ENCODE results near the gene REXO5.

Gene REXO5

DNA sequence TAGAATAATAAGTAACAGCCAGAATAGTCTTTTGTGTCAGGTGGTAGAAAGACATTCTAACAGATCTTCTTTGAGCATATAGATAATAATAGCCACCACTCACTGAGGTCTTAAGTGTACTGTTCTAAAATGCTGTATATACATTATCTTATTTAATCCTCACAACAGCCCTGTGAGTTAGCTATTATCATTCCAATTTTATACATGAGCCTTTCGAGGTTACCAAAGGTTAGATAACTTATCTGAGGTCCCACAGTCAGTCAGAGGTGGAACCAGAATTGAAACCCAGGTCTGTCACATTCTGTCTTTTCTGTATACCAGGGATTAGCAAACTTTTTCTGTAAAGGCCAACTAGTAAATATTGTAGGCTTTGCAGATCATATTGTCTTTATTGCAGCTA lies 23.2 kb downstream of the REXO5 start:
- peaks cover 0 to 15% of the 10 kb centered on the region in 2 donors for H3K36me3 ChIP-seq (ENCODE audit: control insufficient read depth in 1 of 2, insufficient read depth in 2 of 2, low read length in 2 of 2)
- H3K9me3 ChIP-seq (ENCODE audit: control insufficient read depth in 1 of 2, low read length in 2 of 2), result no peaks in the 10 kb centered on the region
- H3K4me3 ChIP-seq (ENCODE audit: low read depth in 1 of 2, low read length in 2 of 2), result no peak overlapping the region
- no peaks in the 10 kb centered on the region for H3K4me1 ChIP-seq (ENCODE audit: control insufficient read depth in 1 of 2, insufficient read depth in 2 of 2, low read length in 2 of 2)
- no peak overlapping the region for H3K27ac ChIP-seq (ENCODE audit: low read length)
- H3K27me3 ChIP-seq (ENCODE audit: low read depth, low read length), result no peaks in the 10 kb centered on the region

- peaks cover 0 to 19% of the 10 kb centered on the region in 2 donors for H3K36me3 ChIP-seq (ENCODE audit: control insufficient read depth in 1 of 2, insufficient read depth in 2 of 2, low read length in 2 of 2)
- no peaks in the 10 kb centered on the region for H3K4me1 ChIP-seq (ENCODE audit: control insufficient read depth in 1 of 2, insufficient read depth in 2 of 2, low read length in 2 of 2)
- no peak overlapping the region for H3K4me3 ChIP-seq (ENCODE audit: low read depth in 1 of 2, low read length in 2 of 2)
- H3K27me3 ChIP-seq (ENCODE audit: low read depth, low read length), result no peaks in the 10 kb centered on the region
- no peaks in the 10 kb centered on the region for H3K9me3 ChIP-seq (ENCODE audit: control insufficient read depth in 1 of 2, low read length in 2 of 2)
- no peak overlapping the region for H3K27ac ChIP-seq (ENCODE audit: low read length)
Observed at GRCh38 chr16:20830372-20830771, 24.0 kb downstream of the REXO5 start.

DNA sequence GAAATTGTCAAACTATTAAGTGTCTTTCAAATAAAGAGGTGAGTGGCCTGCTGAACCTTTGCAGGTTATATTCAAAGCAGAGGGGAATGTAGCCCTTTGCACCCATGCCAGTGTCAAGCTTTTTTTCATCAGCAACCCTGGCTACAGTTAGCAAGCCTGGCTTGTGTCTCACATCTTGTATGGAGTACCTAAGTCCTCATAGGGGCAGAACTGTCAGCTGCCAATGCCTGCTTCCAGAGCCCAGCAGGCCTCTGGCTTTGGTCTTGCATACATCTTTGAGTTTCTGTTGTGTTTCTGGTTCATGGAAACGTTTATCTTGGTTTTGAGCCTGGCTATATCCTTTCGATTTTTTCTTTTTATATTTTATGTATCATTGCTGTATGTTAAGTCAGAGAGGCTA lies 26.8 kb downstream of the REXO5 start:
- Histone ChIP-seq H3K4me1 (ENCODE audit: control insufficient read depth in 1 of 2, insufficient read depth in 2 of 2, low read length in 2 of 2) (no peaks in the 10 kb centered on the region), H3K36me3 (ENCODE audit: control insufficient read depth in 1 of 2, insufficient read depth in 2 of 2, low read length in 2 of 2) (peaks cover 0 to 7% of the 10 kb centered on the region in 2 donors), H3K27ac (ENCODE audit: low read length) (no peak overlapping the region), H3K27me3 (ENCODE audit: low read depth, low read length) (no peaks in the 10 kb centered on the region), H3K9me3 (ENCODE audit: control insufficient read depth in 1 of 2, low read length in 2 of 2) (peaks cover 3 to 5% of the 10 kb centered on the region in 2 donors), H3K4me3 (ENCODE audit: low read depth in 1 of 2, low read length in 2 of 2) (no peak overlapping the region)

DNA sequence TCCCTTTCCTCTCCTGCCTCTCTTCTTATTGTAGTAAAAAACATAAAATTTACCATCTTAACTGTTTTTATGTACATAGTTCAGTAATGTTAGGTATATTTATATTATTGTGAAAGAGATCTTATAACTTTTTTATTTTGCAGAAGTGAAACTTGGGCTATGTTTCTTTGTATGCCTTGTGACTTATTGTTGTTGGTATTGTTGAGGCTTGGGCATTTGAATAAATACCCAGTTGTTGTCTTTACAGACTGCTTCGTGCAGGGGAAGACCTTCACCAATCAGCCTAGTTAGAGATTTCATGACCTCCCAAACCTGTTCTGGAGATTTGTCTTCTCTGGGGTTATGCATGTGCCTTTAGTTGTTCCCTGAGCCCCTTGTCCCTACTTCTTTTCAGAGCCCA lies 31.9 kb downstream of the REXO5 start:
- Histone ChIP-seq H3K9me3 (ENCODE audit: control insufficient read depth in 1 of 2, low read length in 2 of 2) (peaks cover 3 to 5% of the 10 kb centered on the region in 2 donors), H3K27me3 (ENCODE audit: low read depth, low read length) (no peaks in the 10 kb centered on the region), H3K27ac (ENCODE audit: low read length) (no peak overlapping the region), H3K4me3 (ENCODE audit: low read depth in 1 of 2, low read length in 2 of 2) (no peak overlapping the region), H3K4me1 (ENCODE audit: control insufficient read depth in 1 of 2, insufficient read depth in 2 of 2, low read length in 2 of 2) (no peaks in the 10 kb centered on the region), H3K36me3 (ENCODE audit: control insufficient read depth in 1 of 2, insufficient read depth in 2 of 2, low read length in 2 of 2) (peaks cover 0 to 4% of the 10 kb centered on the region in 2 donors)

DNA sequence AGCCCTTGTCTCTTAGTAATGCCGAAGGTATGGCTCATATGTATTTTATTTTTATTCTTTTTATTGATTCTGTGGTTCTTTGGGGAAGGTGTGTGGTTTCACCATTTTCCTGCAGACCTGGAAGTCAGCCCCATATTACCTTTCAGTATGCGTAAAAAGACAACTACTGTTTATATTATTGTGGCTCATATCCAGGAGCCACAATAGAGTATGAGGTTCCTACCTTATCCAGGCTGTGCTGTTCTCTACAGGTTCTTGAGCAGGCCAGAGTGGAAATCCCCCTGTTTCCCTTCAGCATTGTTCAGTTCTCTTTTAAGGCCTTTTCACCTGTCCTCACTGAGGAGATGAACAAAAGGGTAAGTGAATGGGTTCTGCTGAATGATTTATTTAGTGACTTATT lies 33.2 kb downstream of the REXO5 start:
- H3K4me3 ChIP-seq (ENCODE audit: low read depth in 1 of 2, low read length in 2 of 2), result no peak overlapping the region
- H3K9me3 ChIP-seq (ENCODE audit: control insufficient read depth in 1 of 2, low read length in 2 of 2), result peaks cover 3 to 5% of the 10 kb centered on the region in 2 donors
- H3K27ac ChIP-seq (ENCODE audit: low read length), result no peak overlapping the region
- H3K27me3 ChIP-seq (ENCODE audit: low read depth, low read length), result no peaks in the 10 kb centered on the region
- no peaks in the 10 kb centered on the region for H3K4me1 ChIP-seq (ENCODE audit: control insufficient read depth in 1 of 2, insufficient read depth in 2 of 2, low read length in 2 of 2)
- peaks cover 0 to 4% of the 10 kb centered on the region in 2 donors for H3K36me3 ChIP-seq (ENCODE audit: control insufficient read depth in 1 of 2, insufficient read depth in 2 of 2, low read length in 2 of 2)

DNA sequence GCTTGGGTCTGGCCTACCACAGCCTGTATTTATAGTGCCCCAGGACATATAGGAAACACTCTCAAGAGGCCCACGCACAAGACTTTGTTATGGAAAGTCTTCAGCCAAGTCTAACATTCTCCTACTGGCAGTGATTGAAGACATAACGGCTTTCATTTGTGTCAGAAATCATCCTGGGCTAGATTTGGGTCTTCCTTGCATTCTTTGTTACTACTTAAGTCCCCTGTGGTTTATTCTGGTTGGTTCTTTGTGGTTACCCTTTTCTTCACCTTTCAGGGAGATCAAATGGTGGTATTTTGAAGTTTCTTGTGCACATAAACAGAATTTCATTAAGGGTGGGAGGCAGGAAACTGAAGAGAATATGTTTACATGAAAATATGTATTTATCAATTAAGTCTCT lies 37.7 kb downstream of the REXO5 start:
- Histone ChIP-seq H3K27ac (ENCODE audit: low read length) (no peak overlapping the region), H3K27me3 (ENCODE audit: low read depth, low read length) (no peaks in the 10 kb centered on the region), H3K36me3 (ENCODE audit: control insufficient read depth in 1 of 2, insufficient read depth in 2 of 2, low read length in 2 of 2) (no peaks in the 10 kb centered on the region)

GRCh38 chr16:20844588-20844987 lies 38.3 kb downstream of the REXO5 start:
- Histone ChIP-seq H3K36me3 (ENCODE audit: control insufficient read depth in 1 of 2, insufficient read depth in 2 of 2, low read length in 2 of 2) (no peaks in the 10 kb centered on the region), H3K4me1 (ENCODE audit: control insufficient read depth in 1 of 2, insufficient read depth in 2 of 2, low read length in 2 of 2) (no peaks in the 10 kb centered on the region), H3K9me3 (ENCODE audit: control insufficient read depth in 1 of 2, low read length in 2 of 2) (no peaks in the 10 kb centered on the region), H3K4me3 (ENCODE audit: low read depth in 1 of 2, low read length in 2 of 2) (no peak overlapping the region), H3K27ac (ENCODE audit: low read length) (no peak overlapping the region), H3K27me3 (ENCODE audit: low read depth, low read length) (no peaks in the 10 kb centered on the region)

More for the DNA sequence above, 37.7 kb downstream of the REXO5 start:
- Histone ChIP-seq H3K4me1 (ENCODE audit: control insufficient read depth in 1 of 2, insufficient read depth in 2 of 2, low read length in 2 of 2) (no peaks in the 10 kb centered on the region), H3K4me3 (ENCODE audit: low read depth in 1 of 2, low read length in 2 of 2) (no peak overlapping the region), H3K9me3 (ENCODE audit: control insufficient read depth in 1 of 2, low read length in 2 of 2) (no peaks in the 10 kb centered on the region)

- no peaks in the 10 kb centered on the region for H3K36me3 ChIP-seq (ENCODE audit: control insufficient read depth in 1 of 2, insufficient read depth in 2 of 2, low read length in 2 of 2)
- H3K9me3 ChIP-seq (ENCODE audit: control insufficient read depth in 1 of 2, low read length in 2 of 2), result no peaks in the 10 kb centered on the region
- no peak overlapping the region for H3K27ac ChIP-seq (ENCODE audit: low read length)
- H3K4me1 ChIP-seq (ENCODE audit: control insufficient read depth in 1 of 2, insufficient read depth in 2 of 2, low read length in 2 of 2), result peaks cover 2 to 7% of the 10 kb centered on the region in 2 donors
- H3K27me3 ChIP-seq (ENCODE audit: low read depth, low read length), result no peaks in the 10 kb centered on the region
- no peak overlapping the region for H3K4me3 ChIP-seq (ENCODE audit: low read depth in 1 of 2, low read length in 2 of 2)
Observed at GRCh38 chr16:20846030-20846429, 39.7 kb downstream of the REXO5 start.

DNA sequence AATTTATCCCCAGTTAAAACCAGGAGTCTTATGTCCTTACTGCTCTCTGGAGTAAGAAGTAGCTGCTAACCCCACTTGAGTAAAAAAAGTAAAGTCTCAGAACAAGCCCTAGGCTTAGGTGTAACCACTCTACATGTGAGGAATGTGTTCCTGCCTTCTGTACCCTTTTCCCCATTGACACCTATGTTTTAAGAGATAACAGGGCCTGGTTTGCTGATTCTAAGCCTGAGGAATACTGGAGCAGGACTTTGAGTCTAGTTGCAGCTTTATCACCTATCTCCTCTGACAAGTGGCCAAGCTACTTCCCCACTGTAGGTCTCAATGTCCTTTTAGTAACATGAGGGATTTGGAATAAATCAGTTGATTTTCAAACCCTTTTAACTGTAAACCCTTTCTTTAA lies 40.2 kb downstream of the REXO5 start:
- no peaks in the 10 kb centered on the region for H3K9me3 ChIP-seq (ENCODE audit: control insufficient read depth in 1 of 2, low read length in 2 of 2)
- H3K27ac ChIP-seq (ENCODE audit: low read length), result no peak overlapping the region
- peaks cover 3 to 12% of the 10 kb centered on the region in 2 donors for H3K4me1 ChIP-seq (ENCODE audit: control insufficient read depth in 1 of 2, insufficient read depth in 2 of 2, low read length in 2 of 2)
- no peaks in the 10 kb centered on the region for H3K27me3 ChIP-seq (ENCODE audit: low read depth, low read length)
- no peaks in the 10 kb centered on the region for H3K36me3 ChIP-seq (ENCODE audit: control insufficient read depth in 1 of 2, insufficient read depth in 2 of 2, low read length in 2 of 2)
- no peak overlapping the region for H3K4me3 ChIP-seq (ENCODE audit: low read depth in 1 of 2, low read length in 2 of 2)

DNA sequence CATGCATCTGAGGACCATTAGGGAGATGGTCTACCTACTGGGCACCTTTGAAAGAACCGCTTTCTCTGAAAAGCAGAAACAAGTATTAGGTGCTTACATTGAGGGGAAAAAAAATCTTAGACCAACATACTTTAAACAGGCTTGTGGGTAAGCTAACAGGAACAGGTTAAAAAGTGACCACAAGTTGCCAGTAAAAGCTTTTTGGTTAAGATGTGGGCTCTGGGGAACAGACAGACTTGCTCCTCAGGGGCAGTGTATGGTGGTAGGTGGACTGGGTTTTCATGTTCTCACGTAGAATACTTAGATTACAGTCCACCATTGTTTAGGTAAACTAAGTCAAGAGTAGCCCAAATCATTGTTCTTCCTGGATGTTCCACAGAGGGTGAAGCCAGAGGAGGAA lies 41.2 kb downstream of the REXO5 start:
- H3K4me1 ChIP-seq (ENCODE audit: control insufficient read depth in 1 of 2, insufficient read depth in 2 of 2, low read length in 2 of 2), result peaks cover 3 to 21% of the 10 kb centered on the region in 2 donors
- H3K36me3 ChIP-seq (ENCODE audit: control insufficient read depth in 1 of 2, insufficient read depth in 2 of 2, low read length in 2 of 2), result no peaks in the 10 kb centered on the region
- H3K9me3 ChIP-seq (ENCODE audit: control insufficient read depth in 1 of 2, low read length in 2 of 2), result no peaks in the 10 kb centered on the region
- no peak overlapping the region for H3K27ac ChIP-seq (ENCODE audit: low read length)
- H3K4me3 ChIP-seq (ENCODE audit: low read depth in 1 of 2, low read length in 2 of 2), result no peak overlapping the region
- H3K27me3 ChIP-seq (ENCODE audit: low read depth, low read length), result no peaks in the 10 kb centered on the region

DNA sequence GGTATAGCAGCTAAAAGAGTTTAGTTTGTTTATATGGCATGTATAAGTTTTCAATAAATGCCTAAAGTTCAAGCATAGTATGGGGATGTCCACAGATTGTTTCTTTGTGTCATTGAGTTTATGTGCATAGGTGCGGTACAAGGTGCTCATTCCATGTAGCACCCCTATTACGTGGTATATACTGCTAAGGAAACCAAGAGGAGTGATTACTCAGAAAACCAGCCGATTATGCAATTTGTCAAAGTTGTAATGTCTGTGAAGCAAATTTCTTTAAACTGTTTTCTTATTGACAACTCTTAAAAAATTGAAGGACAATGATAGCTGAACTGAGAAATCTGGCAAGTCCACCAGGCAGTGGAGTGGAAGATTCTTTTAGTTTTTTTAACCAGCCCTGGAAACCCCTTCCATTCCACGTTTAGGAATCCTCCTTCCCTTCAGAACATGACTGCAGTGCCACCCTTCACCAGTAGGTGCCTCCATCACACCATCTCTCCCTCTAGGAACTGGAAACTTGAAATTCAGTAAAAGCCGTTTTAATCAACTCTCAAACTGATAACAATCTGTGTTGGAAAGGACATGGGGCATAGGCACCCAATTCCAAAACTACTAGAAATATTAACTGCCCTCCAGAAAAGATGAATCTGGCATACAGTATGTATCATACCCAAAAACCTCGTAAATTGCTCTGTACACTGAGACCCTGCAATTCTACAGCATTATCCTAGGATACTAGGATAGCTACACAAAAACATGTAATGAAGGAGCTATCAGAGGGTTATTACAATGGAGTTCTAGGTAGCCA lies 43.5 kb downstream of the REXO5 start:
- Histone ChIP-seq H3K27ac (ENCODE audit: low read length) (peak overlapping the region; percentile 71), H3K4me1 (ENCODE audit: control insufficient read depth in 1 of 2, insufficient read depth in 2 of 2, low read length in 2 of 2) (peaks cover 12 to 21% of the 10 kb centered on the region in 2 donors), H3K36me3 (ENCODE audit: control insufficient read depth in 1 of 2, insufficient read depth in 2 of 2, low read length in 2 of 2) (peaks cover 0 to 5% of the 10 kb centered on the region in 2 donors), H3K4me3 (ENCODE audit: low read depth in 1 of 2, low read length in 2 of 2) (no peak overlapping the region), H3K27me3 (ENCODE audit: low read depth, low read length) (no peaks in the 10 kb centered on the region), H3K9me3 (ENCODE audit: control insufficient read depth in 1 of 2, low read length in 2 of 2) (no peaks in the 10 kb centered on the region)

GRCh38 chr16:20850981-20851380 lies 44.7 kb downstream of the REXO5 start:
- Histone ChIP-seq H3K36me3 (ENCODE audit: control insufficient read depth in 1 of 2, insufficient read depth in 2 of 2, low read length in 2 of 2) (peaks cover 7 to 13% of the 10 kb centered on the region in 2 donors), H3K27ac (ENCODE audit: low read length) (peak overlapping the region; percentile 71), H3K9me3 (ENCODE audit: control insufficient read depth in 1 of 2, low read length in 2 of 2) (no peaks in the 10 kb centered on the region), H3K27me3 (ENCODE audit: low read depth, low read length) (no peaks in the 10 kb centered on the region), H3K4me3 (ENCODE audit: low read depth in 1 of 2, low read length in 2 of 2) (no peak overlapping the region), H3K4me1 (ENCODE audit: control insufficient read depth in 1 of 2, insufficient read depth in 2 of 2, low read length in 2 of 2) (peaks cover 12 to 21% of the 10 kb centered on the region in 2 donors)

Data from muscle layer of duodenum (tissue), 2 donors.